Sigmoid colon (tissue), 7 donors: ENCODE measurements around the gene MYPOP. TPM values are rescaled to one million over a fixed set of nuclear protein-coding genes. Genes with fewer than 3 reads are reported as not detected.

Experiments used
- DNase-seq: peaks from one replicate; pipeline ENCODE4 v3.0.0-alpha.2; 2019
- H3K27ac ChIP-seq, 4 donors: fragments of 200-600 bp; sonication (generic); one replicate each; pipeline ENCODE4 v1.5.1; 2016 to 2019; ENCODE audit warnings: mild to moderate bottlenecking in 1 of 4
- H3K27me3 ChIP-seq, 3 donors: fragments of 200-600 bp; sonication (generic); one replicate each; pipeline ENCODE4 v1.5.1; 2019; ENCODE audit warnings: mild to moderate bottlenecking in 1 of 3
- H3K36me3 ChIP-seq, 4 donors: fragments of 200-600 bp; sonication (generic); one replicate each; pipeline ENCODE4 v1.5.1; 2016 to 2019
- H3K4me1 ChIP-seq, 4 donors: fragments of 200-600 bp; sonication (generic); one replicate each; pipeline ENCODE4 v1.5.1; 2017 to 2019
- H3K4me3 ChIP-seq, 4 donors: fragments of 200-600 bp; sonication (generic); one replicate each; pipeline ENCODE4 v1.5.1; 2017 to 2019; ENCODE audit warnings: mild to moderate bottlenecking in 2 of 4, moderate library complexity in 1 of 4
- H3K9me3 ChIP-seq, 4 donors: fragments of 200-600 bp in 3 of 4; sonication (generic) in 3 of 4; one replicate each; pipeline versions ENCODE4 v1.5.1 to v1.6.1; 2013 to 2019
- CTCF ChIP-seq, 4 experiments: fragments of 450-650 bp in 3 of 4; fragments of 200-600 bp in 1 of 4; IDR thresholded peaks; one replicate each; pipeline ENCODE4 v1.5.1; 2016 to 2019; ENCODE audit warnings: antibody characterized with exemption in 4 of 4, mild to moderate bottlenecking in 3 of 4, moderate library complexity in 2 of 4
- EP300 ChIP-seq, 4 donors: sonication (generic); formaldehyde crosslinking; IDR thresholded peaks; one replicate each; pipeline ENCODE4 v1.6.1; 2017; ENCODE audit warnings: antibody characterized with exemption in 4 of 4
- POLR2A ChIP-seq, 2 donors: fragments of 450-650 bp; IDR thresholded peaks; one replicate each; pipeline ENCODE4 v1.6.1; 2016; ENCODE audit warnings: antibody characterized with exemption in 2 of 2, mild to moderate bottlenecking in 2 of 2, moderate library complexity in 2 of 2
- POLR2AphosphoS5 ChIP-seq, 4 donors: sonication (generic); formaldehyde crosslinking; IDR thresholded peaks; one replicate each; pipeline ENCODE4 v1.6.1; 2017; ENCODE audit warnings: antibody characterized with exemption in 4 of 4
- WGBS, 2 donors: extraction: QIAGEN DNeasy Blood & Tissue Kit; methylation state at CpG; one replicate each; pipeline ENCODE4 v1.1.7; 2013; 5-methylcytosine and 5-hydroxymethylcytosine counted together
- intact Hi-C: fragments of 100-400 bp; cut with DNase I; formaldehyde crosslinking; loops from one replicate; pipeline ENCODE4 v1.15.1; 2023
- polyA plus RNA-seq, 3 donors: library from polyadenylated mRNA; stranded (reverse); fragments of 200-250 nt; gene quantifications; one replicate each; pipeline ENCODE4 v1.2.3, GENCODE V29; 2013
- total RNA-seq, 4 donors: library from RNA; depleted of rRNA; stranded (reverse); fragments of >200 nt; gene quantifications; one replicate each; pipeline ENCODE4 v1.1.0, GENCODE V29; 2016
- donor health status: healthy with polysubstance abuse.
- donor health status: Bipolar disorder and iron deficiency.
- donor health status: healthy.

MYPOP gene
- total and polyA plus RNA-seq, 7 donors, result 1.8 to 8.3 (median 6.1) TPM

DNA sequence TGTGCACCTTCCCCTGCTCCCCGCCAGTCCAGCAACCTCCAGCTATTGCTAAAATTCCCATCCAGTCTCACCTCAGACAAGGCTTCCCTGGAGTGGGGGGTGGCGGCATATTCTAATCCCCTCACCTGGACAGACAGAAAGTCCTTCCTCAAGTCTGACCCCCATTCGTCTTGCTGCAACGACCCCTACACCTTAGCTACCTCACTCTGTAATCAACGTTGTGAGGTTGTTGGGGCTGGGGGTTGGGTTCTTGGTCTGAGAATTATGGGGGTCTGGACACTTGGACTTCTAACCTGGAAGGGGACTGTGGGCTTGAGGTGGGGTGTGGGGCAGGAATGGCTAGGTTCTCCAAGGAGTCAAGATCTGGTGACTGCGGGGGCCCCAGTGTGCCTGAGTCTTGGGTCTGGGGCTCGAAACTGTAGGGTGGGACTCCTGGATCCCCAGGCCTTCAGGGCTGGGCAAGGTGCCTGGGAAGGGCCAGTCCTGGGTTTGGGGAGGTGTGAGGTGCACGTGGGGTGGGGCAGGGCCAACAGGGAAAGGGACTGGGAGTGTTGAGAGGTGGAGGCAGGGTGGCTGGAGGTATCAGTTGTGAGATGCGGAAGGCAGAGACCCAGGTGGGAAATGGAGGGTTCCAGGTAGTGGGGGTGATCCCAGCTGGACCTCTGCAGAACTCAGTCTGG lies 37.0 kb downstream of the MYPOP start:
- DNase-seq, result no peak
- intact Hi-C loops, result no loop called here
- WGBS, 2 donors, result 19 to 66% methylated on average over 9 of the region's 9 CpGs
- TF ChIP-seq POLR2AphosphoS5 (IDR thresholded peaks at IDR 0.05) (no peak), CTCF (IDR thresholded peaks at IDR 0.05) (no peak), EP300 (IDR thresholded peaks at IDR 0.05) (no peak), POLR2A (IDR thresholded peaks at IDR 0.05) (no peak)
- H3K36me3 ChIP-seq, result peaks cover 0 to 11% (median 0%) of the 10 kb centered on the region in 4 donors
- H3K27me3 ChIP-seq, result peaks cover 8 to 32% (median 24%) of the 10 kb centered on the region in 3 donors
- H3K4me1 ChIP-seq, result peaks cover 0 to 32% (median 24%) of the 10 kb centered on the region in 4 donors
- no peak overlapping the region for H3K4me3 ChIP-seq
- no peaks in the 10 kb centered on the region for H3K9me3 ChIP-seq
- no peak overlapping the region for H3K27ac ChIP-seq

DNA sequence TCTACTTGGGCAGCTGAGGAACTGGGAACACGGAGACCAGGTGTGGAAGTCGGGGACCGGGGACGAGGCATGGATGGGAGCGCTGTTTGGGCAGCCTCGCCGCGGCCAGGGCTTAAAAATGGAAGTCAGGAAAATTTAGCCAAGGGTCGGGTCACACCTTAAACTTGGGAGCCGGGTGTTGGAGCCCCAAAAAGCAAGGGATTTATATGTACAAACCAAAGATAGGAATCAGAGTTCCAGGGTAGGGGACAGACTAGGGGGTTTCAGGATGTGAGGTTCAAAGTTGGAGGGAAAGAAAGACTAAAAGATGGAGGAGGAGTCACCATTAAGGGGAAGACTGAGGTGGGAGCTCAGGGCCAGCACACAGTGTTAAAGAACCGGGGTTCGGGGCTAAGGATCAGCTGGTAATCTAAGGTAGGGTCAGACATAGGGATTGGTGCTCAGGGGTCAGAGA lies 37.8 kb downstream of the MYPOP start:
- peak overlapping the region in 1 of 4 donors; percentile 23 for H3K27ac ChIP-seq
- WGBS, 2 donors, result 5 to 37% methylated on average over 12 of the region's 12 CpGs

GRCh38 chr19:45863840-45864628 lies 38.4 kb downstream of the MYPOP start, which contains the start of gene FOXA3:
FOXA3 (plus strand) TSS chr19:45864326; CDS start chr19:45864457, 131 bp downstream.
- WGBS, 2 donors, result 1 to 2% methylated on average over 71 of the region's 71 CpGs
- DNase-seq, result no peak
- Histone ChIP-seq H3K4me3 (peak within 1 kb of the TSS; percentile 19 to 99 (median 96)), H3K27me3 (peaks cover 8 to 32% (median 24%) of the 10 kb centered on the region in 3 donors), H3K36me3 (peaks cover 0 to 22% (median 6%) of the 10 kb centered on the region in 4 donors), H3K4me1 (peaks cover 0 to 33% (median 24%) of the 10 kb centered on the region in 4 donors), H3K27ac (peak within 1 kb of the TSS in 2 of 4 donors; percentile 23 to 95), H3K9me3 (no peaks in the 10 kb centered on the region)
- TF ChIP-seq CTCF (IDR thresholded peaks at IDR 0.05), result peak in 3 of 4 experiments; percentile 47 to 65 (median 48)
- TF ChIP-seq POLR2AphosphoS5 (IDR thresholded peaks at IDR 0.05), result no peak
- no peak for TF ChIP-seq POLR2A (IDR thresholded peaks at IDR 0.05)
- intact Hi-C loops, result loop anchor here (1.0 to 5.0 kb wide), 3 partner anchors 19 to 153 kb away; partner anchors contain the start of gene IRF2BP1

More for the DNA sequence above, 37.8 kb downstream of the MYPOP start:
- DNase-seq, result no peak
- peak overlapping the region in 3 of 4 donors; percentile 94 to 99 (median 97) for H3K4me3 ChIP-seq
- peaks cover 8 to 32% (median 24%) of the 10 kb centered on the region in 3 donors for H3K27me3 ChIP-seq
- H3K4me1 ChIP-seq, result peaks cover 0 to 33% (median 24%) of the 10 kb centered on the region in 4 donors
- no peaks in the 10 kb centered on the region for H3K9me3 ChIP-seq
- peaks cover 0 to 16% (median under 1%) of the 10 kb centered on the region in 4 donors for H3K36me3 ChIP-seq
- TF ChIP-seq POLR2A (IDR thresholded peaks at IDR 0.05), result no peak
- TF ChIP-seq POLR2AphosphoS5 (IDR thresholded peaks at IDR 0.05), result no peak
- no peak for TF ChIP-seq CTCF (IDR thresholded peaks at IDR 0.05)
- TF ChIP-seq EP300 (IDR thresholded peaks at IDR 0.05), result no peak
- intact Hi-C loops, result loop anchor here (1.0 to 5.0 kb wide), 2 partner anchors 19 to 153 kb away; no protein-coding TSS in a partner anchor

GRCh38 chr19:45863335-45863839 lies 39.0 kb downstream of the MYPOP start:
- peak overlapping the region; percentile 19 to 99 (median 96) for H3K4me3 ChIP-seq
- peaks cover 0 to 28% (median 9%) of the 10 kb centered on the region in 4 donors for H3K36me3 ChIP-seq
- intact Hi-C loops, result loop anchor here (1.0 to 5.0 kb wide), 2 partner anchors 23 to 154 kb away; partner anchors contain the start of gene IRF2BP1

More at GRCh38 chr19:45863335-45863839, 39.0 kb downstream of the MYPOP start:
- DNase-seq, result no peak
- TF ChIP-seq EP300 (IDR thresholded peaks at IDR 0.05) (no peak), CTCF (IDR thresholded peaks at IDR 0.05) (no peak), POLR2A (IDR thresholded peaks at IDR 0.05) (no peak), POLR2AphosphoS5 (IDR thresholded peaks at IDR 0.05) (no peak)
- peaks cover 0 to 33% (median 24%) of the 10 kb centered on the region in 4 donors for H3K4me1 ChIP-seq
- peak overlapping the region in 1 of 4 donors; percentile 95 for H3K27ac ChIP-seq
- H3K9me3 ChIP-seq, result no peaks in the 10 kb centered on the region
- H3K27me3 ChIP-seq, result peaks cover 8 to 32% (median 24%) of the 10 kb centered on the region in 3 donors
- WGBS, 2 donors, result 3% methylated on average over 22 of the region's 22 CpGs
